ENCODE results near the gene CSTF1. TPM values are rescaled to one million over a fixed set of nuclear protein-coding genes. Genes with fewer than 3 reads are reported as not detected.
A peak's percentile ranks its signal among the peaks of the same experiment; 100 is the strongest.

Gene CSTF1
- total RNA-seq, 1 donor from 2014 or later, result 24.4 TPM

DNA sequence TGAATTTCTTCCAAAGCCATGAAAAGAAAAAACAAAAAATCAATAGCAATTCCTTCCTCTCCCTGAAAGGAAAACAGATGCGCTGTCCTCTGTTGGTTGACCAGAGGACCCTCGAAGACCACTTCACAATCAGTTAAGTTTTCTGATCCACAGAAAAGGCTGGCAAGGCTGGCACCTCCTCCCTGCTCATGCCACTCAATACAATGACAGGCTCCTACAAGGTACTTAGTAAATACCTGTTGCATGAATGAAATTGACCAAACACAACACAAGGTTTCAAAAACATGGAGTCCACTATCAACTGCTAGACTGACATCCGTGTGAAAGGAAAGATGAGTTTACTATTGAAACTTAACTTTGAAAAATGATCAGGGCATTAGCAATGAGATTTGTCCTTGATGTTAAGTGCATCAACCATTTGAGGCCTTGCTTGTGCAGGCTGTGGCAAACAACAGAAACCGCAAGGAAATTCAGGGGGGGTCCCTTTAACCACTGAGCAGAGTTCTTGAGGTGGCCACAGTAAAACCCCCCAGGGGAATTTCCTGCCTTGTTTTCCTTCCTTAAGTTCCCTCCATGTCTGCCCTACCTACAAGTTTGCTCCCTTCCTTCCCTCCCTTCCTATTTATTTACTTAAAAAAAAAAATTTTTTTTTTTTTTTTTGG lies 48.0 kb downstream of the CSTF1 start:
- H3K9me3 ChIP-seq, result no peaks in the 10 kb centered on the region
- peaks cover 19% of the 10 kb centered on the region for H3K4me1 ChIP-seq
- peaks cover 7% of the 10 kb centered on the region for H3K27me3 ChIP-seq (ENCODE audit: low read depth)
- no peak for TF ChIP-seq CTCF (IDR thresholded peaks at IDR 0.05)
- peaks cover 16% of the 10 kb centered on the region for H3K36me3 ChIP-seq
- peak overlapping the region; percentile 53 for H3K27ac ChIP-seq
- intact Hi-C loops (cut with DNase I), result no loop called here
- DNase-seq, result no peak
- no peak for ATAC-seq
- no peak overlapping the region for H3K4me3 ChIP-seq

- H3K4me1 ChIP-seq, result peaks cover 18% of the 10 kb centered on the region
- H3K27ac ChIP-seq, result peak overlapping the region; percentile 60
- no peak for TF ChIP-seq CTCF (IDR thresholded peaks at IDR 0.05)
These were observed 50.2 kb downstream of the CSTF1 start for GRCh38 chr20:56442389-56443365.

GRCh38 chr20:56443654-56444540 lies 51.5 kb downstream of the CSTF1 start:
- Histone ChIP-seq H3K4me1 (peaks cover 18% of the 10 kb centered on the region), H3K36me3 (peaks cover 6% of the 10 kb centered on the region), H3K9me3 (no peaks in the 10 kb centered on the region), H3K27ac (peak overlapping the region; percentile 49), H3K4me3 (no peak overlapping the region), H3K27me3 (ENCODE audit: low read depth) (peaks cover 7% of the 10 kb centered on the region)
- no peak for DNase-seq
- intact Hi-C loops (cut with DNase I), result no loop called here
- no peak for ATAC-seq
- no peak for TF ChIP-seq CTCF (IDR thresholded peaks at IDR 0.05)

More at GRCh38 chr20:56442389-56443365, 50.2 kb downstream of the CSTF1 start:
- DNase-seq (no peak), ATAC-seq (peak in 1 of 2 donors; percentile 37)
- no peaks in the 10 kb centered on the region for H3K9me3 ChIP-seq
- peaks cover 9% of the 10 kb centered on the region for H3K36me3 ChIP-seq
- intact Hi-C loops (cut with DNase I), result no loop called here
- no peak overlapping the region for H3K4me3 ChIP-seq
- H3K27me3 ChIP-seq (ENCODE audit: low read depth), result peaks cover 7% of the 10 kb centered on the region

- DNase-seq (no peak), ATAC-seq (no peak)
- no peak overlapping the region for H3K27ac ChIP-seq
- no peaks in the 10 kb centered on the region for H3K9me3 ChIP-seq
- peaks cover 7% of the 10 kb centered on the region for H3K27me3 ChIP-seq (ENCODE audit: low read depth)
- H3K4me3 ChIP-seq, result no peak overlapping the region
- TF ChIP-seq CTCF (IDR thresholded peaks at IDR 0.05), result no peak
- peaks cover 6% of the 10 kb centered on the region for H3K36me3 ChIP-seq
- peaks cover 16% of the 10 kb centered on the region for H3K4me1 ChIP-seq
- intact Hi-C loops (cut with DNase I), result no loop called here
These were observed 52.7 kb downstream of the CSTF1 start for GRCh38 chr20:56445130-56445529.

DNA sequence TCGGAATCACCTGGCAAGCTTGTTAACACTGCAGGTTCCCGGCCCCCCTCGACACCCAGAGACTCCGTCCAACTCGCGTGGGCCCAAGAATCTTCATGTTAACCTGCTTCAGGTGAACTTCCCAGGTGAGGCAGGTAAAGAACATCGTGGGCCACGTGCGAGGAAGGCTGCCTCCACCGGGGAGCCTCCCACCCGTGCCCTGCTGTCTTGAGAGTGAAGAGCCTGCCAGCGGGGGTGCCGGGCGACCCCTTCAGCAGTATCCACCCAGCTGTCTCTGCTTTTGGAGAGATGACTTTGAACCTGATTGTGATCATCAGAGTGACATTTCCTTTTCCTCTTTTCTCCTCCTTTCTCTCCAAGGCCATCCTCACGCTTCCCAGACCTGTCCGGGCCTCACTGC lies 53.1 kb downstream of the CSTF1 start:
- no peak for TF ChIP-seq CTCF (IDR thresholded peaks at IDR 0.05)
- intact Hi-C loops (cut with DNase I), result no loop called here
- no peak for DNase-seq

More for the DNA sequence above, 53.1 kb downstream of the CSTF1 start:
- Histone ChIP-seq H3K27ac (no peak overlapping the region), H3K27me3 (ENCODE audit: low read depth) (peaks cover 7% of the 10 kb centered on the region), H3K4me3 (no peak overlapping the region), H3K4me1 (peaks cover 12% of the 10 kb centered on the region), H3K36me3 (peaks cover 6% of the 10 kb centered on the region), H3K9me3 (no peaks in the 10 kb centered on the region)
- ATAC-seq, result no peak
